Omental fat pad (tissue), 4 donors: Measurements from ENCODE around the gene ARHGAP10. TPM values are rescaled to one million over a fixed set of nuclear protein-coding genes. Genes with fewer than 3 reads are reported as not detected.
A peak's percentile ranks its signal among the peaks of the same experiment; 100 is the strongest.

Source experiments
- ATAC-seq: fragments of 150-250 bp; one replicate; pipeline ENCODE4 v1.9.1; 2016; ENCODE audit warnings: mild to moderate bottlenecking, moderate library complexity; ENCODE audit not compliant: low FRiP score
- DNase-seq: peaks from one replicate; pipeline ENCODE4 v3.0.0-alpha.2; 2019; ENCODE audit warnings: low spot score
- CTCF ChIP-seq, 3 donors: fragments of 450-650 bp; IDR thresholded peaks; one replicate each; pipeline ENCODE4 v1.5.1; 2016 to 2017; ENCODE audit warnings: antibody characterized with exemption in 3 of 3, mild to moderate bottlenecking in 3 of 3, moderate library complexity in 2 of 3
- total RNA-seq, 4 donors: library from RNA; depleted of rRNA; stranded (reverse); fragments of >200 nt; gene quantifications; one replicate each; pipeline ENCODE4 v1.1.0, GENCODE V29; 2016

ARHGAP10 gene
- total RNA-seq: 10 to 100 TPM; 48.7 to 96.2 (median 57.0) TPM

- peak; percentile 50 for DNase-seq
- no peak for TF ChIP-seq CTCF (IDR thresholded peaks at IDR 0.05)
- peak; percentile 87 for ATAC-seq
Observed at GRCh38 chr4:147731580-147732517, at the start of gene ARHGAP10. Gene ARHGAP10 (plus strand): TSS chr4:147732088. CDS start chr4:147732302, 214 bp downstream.

DNA sequence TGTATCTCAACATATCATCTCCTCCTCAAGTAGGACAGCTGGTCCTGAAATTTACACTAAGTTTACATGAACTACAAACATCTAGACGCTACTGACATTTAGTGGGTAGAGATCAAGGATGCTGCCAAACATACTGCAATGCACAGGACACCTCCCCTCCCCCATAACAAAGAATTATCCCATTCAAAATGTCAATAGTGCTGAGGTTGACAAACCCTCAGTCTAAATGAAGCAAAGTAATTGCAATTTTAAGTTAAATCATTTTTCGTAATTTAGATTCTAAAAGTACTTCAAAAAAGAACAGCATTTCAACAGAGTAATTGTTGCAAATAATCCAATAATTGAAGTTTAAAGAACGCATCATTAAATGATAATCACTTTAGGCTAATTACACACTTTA, 49.1 kb upstream of the ARHGAP10 start:
- no peak for TF ChIP-seq CTCF (IDR thresholded peaks at IDR 0.05)
- ATAC-seq: no peak
- no peak for DNase-seq

GRCh38 chr4:147683188-147683591, 48.7 kb upstream of the ARHGAP10 start:
- DNase-seq (no peak), ATAC-seq (no peak)
- no peak for TF ChIP-seq CTCF (IDR thresholded peaks at IDR 0.05)

DNA sequence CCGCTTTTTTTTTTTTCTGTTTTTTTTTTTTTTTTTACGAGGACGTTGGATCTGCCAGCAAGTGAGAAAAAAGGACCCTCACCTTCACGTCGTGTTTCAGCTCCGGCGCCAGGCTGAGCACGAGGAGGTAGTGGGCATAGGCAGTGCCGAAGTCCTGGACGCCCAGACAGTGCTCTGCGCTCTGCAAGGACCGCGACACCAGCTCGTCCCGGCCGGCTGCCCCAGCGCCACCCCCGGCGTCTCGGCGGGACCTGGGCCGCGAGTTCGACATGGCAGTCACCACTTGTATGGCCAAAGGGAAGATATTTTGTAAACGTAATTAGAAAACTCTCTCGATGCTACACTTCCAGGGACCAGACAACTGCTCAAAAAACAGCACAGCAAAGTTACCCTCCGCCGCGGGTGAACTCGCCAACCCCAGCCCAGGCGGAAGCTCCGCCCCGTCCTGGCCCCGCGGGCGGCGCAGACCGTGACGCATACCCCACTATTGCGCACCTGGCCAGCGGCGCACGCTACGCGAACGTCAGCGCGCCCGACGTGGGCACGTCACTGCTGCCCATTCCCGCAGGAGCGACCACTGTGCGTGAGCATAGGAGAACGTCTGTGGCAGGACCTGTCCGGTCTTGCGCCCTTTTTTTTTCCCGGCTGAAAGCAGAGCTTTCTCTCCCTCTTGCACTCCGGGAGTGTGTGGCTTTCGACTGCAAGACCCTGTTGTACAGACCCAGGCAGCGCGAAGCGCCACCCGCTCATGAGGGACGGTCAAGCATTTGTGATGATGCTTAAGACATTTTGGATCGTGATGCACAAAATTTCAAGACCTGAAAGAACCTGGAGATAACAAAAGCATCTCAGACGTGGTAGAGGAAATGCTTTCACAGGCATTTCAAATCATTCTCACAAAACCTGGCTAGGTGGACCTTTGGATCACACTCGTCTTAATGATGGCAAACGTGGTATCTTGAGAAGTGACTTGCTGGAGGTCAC, 47.9 kb upstream of the ARHGAP10 start, which contains the start of gene PRMT9:
TSS of gene PRMT9 (minus strand) at position 447 of the 984 bp plus-strand sequence. CDS start at position 271, 176 bp downstream.
- peak; percentile 68 for DNase-seq
- peak; percentile 100 for ATAC-seq
- TF ChIP-seq CTCF (IDR thresholded peaks at IDR 0.05): no peak

- ATAC-seq: no peak
- DNase-seq: no peak
- TF ChIP-seq CTCF (IDR thresholded peaks at IDR 0.05): no peak
Observed at GRCh38 chr4:147689067-147689466, 42.8 kb upstream of the ARHGAP10 start.

DNA sequence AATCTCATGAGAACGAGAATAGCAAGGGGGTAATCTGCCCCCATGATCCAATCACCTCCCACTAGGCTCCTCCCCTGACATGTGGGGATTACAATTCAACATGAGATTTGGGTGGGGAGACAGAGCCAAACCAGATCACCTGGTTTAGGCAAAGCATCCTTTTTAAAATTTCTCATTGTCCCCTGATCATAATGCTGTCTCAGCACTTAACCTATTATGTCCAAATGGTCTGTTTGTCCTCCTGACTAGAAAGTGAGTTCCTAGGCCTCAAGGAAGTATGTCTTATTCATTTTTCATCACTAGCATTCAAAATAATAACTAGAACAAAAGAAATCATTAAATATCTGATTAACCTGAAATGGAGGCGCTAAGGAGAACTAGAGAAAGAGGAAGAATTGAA, 40.1 kb upstream of the ARHGAP10 start:
- DNase-seq (no peak), ATAC-seq (no peak)
- TF ChIP-seq CTCF (IDR thresholded peaks at IDR 0.05): no peak
